GM19395 (cell line): Measurements from ENCODE around the gene TMEM234.
A peak's percentile ranks its signal among the peaks of the same experiment; 100 is the strongest.
"Not testable (repeated sequence)": the region's sequence is repeated elsewhere in the genome, so short reads cannot be mapped to it uniquely, and the experiment has no call there.

Source experiments
- ATAC-seq: cut with Tn5 transposase; IDR thresholded peaks from one replicate; pipeline ENCODE4 v1.9.1; 2021; ENCODE audit warnings: mild to moderate bottlenecking, moderate library complexity; ENCODE audit not compliant: unreplicated experiment

Gene TMEM234

DNA sequence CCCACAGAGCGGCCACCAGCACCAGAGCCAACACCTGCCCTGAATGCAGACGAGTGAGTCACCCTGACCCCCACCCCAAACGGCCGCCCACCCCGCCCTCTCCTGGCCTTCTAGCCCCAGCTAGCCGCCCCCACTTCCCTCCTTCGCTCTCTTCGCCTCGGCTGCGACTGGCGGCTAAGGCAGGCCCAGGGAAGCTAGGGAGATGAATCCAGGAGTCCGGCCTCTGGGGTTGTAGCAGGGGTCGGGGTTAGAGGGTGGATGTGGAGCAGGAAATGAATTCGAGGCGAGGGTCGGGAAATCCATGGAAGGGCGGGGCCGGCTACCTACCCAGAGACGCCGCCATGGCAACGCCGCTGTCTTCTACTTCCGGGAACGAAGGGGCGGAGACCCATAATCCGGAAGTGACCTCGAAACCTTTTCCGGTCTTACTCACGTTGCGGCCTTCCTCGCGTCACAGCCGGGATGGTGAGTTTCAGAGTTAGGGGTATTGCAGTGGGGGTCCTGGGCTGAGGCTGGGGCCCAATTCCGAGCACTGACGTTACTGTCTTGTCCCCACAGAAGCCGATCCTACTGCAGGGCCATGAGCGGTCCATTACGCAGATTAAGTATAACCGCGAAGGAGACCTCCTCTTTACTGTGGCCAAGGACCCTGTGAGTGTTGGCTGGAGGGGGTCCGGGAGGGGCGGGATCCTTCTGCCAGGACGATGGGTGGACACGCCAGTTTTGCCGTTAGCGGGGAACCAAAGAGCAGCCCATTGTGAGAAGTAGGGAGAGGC, at the start of gene TMEM234, which contains the start of gene EIF3I:
TMEM234 (minus strand) TSS at position 374 of the 776 bp plus-strand sequence; CDS start at position 343, 31 bp downstream.
EIF3I (plus strand) TSS at position 428 of the 776 bp plus-strand sequence; CDS start at position 463, 35 bp downstream.
- peak; percentile 96 for ATAC-seq

DNA sequence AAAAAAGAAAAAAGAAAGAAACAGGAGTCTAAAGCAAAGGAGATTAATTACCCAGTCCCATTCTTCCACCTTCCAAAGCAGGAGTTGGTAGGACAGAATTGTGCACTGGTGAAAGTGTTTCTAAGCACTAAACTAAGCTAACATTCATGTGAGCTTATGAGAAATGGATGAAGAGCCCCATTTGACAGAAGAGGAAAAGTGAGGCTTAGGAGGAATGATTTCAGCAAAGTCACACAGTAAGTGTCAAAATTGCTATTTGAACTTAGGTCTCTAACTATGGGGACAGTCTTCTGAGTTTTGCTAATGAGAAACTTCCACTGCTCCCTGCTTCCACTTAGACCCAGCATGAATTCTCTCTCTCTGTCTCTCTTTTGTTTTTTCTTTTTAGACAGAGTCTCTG, 47.6 kb upstream of the TMEM234 start:
- no peak for ATAC-seq

DNA sequence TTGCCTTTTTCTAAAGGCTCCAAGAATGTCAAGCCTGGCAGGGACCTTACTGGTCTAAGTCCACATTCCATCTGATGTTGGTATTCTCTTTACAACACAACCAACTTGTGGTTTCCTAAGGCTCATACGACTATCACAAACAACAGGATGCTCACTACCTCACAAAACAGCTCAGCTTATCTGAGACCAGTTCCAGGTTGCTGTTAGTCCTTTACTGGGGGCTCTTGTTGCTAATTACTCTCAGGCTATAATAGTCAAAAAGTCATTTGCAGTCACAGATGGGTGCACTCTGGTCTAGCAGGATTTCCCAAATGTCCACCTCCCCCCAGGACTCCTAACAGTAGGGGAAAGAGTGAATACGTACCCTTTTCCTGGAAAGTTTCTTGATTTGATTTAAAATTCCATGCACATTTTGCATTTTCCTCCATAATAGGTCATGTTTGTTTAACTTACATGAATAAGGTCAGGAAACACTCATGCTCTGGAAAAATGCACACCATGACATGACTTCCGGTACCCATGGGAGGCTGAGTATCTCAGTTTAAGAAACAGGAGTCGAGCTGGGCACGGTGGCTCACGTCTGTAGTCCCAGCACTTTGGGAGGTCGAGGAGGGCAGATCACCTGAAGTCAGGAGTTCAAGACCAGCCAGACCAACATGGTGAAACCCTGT, 44.9 kb upstream of the TMEM234 start:
- ATAC-seq: no peak

DNA sequence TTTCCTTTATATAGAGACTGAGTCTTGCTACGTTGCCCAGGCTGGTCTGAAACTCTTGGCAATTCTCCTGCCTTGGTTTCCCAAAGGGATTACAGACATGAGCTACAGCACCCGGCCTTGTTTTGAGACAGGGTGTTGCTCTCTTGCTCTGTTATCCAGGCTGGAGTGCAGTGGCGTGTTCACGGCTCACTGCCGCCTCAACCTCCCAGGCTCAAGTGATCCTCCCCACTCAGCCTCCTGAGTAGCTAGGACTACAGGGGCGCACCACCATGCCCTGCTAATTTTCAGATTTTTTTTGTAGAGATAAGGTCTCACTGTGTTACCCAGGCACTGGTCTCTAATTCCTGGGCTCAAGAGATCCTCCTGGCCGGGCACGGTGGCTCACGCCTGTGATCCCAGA, 43.7 kb upstream of the TMEM234 start:
- no peak for ATAC-seq

DNA sequence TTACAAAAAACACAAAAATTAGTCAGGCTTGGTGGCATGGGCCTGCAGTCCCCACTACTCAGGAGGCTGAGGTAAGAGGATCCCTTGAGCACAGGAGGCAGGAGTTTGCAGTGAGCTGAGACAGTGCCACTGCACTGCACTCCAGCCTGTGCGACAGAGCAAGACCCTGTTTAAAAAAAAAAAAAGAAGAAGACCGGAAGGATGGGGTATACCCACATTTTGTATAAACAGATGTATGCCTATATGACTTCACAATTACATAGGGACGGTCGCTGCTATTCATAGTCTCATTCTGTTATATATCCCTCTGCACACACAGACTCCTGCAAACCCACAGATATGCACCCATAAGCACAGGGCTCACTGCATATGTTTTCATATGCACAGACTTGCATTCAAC, 41.6 kb upstream of the TMEM234 start:
- peak; percentile 58 for ATAC-seq

DNA sequence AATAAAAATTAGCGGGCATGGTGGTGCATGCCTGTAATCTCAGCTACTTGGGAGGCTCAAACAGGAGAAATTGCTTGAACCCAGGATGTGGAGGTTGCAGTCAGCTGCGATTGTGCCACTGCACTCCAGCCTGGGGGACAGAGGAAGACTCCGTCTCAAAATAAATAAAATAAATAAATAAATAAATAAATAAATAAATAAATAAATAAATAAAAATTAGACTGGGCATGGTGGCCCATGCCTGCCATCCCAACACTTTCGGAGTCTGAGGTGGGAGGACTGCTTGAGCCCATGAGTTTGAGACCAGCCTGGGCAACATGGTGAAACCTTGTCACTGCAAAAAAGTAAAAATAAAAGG, 41.1 kb upstream of the TMEM234 start:
- ATAC-seq: not testable (repeated sequence)

- ATAC-seq: no peak
These were observed 35.0 kb upstream of the TMEM234 start for GRCh38 chr1:32257227-32257508.

DNA sequence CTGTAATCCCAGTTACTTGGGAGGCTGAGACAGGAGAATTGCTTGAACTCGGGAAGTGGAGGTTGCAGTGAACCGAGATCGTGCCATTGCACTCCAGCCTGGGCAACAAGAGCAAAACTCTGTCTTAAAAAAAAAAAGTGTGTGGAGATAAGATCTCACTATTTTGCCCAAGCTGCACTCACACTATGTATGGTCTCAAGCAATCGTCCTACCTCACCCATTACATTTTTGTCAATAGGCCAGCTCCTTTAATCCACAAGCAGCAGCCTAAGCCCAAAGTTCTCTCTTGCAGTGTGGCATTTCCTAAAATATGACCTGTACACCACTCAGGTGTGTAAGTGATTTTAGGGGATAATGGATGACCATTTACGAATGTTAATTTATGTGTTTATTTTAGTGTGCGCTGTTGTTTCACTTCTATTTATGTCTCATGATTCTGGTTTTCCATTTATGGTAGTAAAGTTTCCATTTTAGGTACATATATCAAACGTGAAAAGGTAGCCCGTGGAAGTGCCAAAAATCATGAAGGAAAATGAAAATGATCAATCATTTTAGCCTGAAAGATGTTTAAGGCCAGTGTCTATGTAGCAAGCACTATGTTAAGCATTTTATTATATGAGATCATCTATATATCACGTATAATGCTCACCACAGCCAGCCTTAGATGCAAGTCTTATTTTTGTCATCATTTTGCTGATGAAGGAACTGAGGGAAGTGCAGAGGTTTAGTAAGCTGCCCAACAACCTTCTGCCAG, 34.5 kb upstream of the TMEM234 start:
- no peak for ATAC-seq

DNA sequence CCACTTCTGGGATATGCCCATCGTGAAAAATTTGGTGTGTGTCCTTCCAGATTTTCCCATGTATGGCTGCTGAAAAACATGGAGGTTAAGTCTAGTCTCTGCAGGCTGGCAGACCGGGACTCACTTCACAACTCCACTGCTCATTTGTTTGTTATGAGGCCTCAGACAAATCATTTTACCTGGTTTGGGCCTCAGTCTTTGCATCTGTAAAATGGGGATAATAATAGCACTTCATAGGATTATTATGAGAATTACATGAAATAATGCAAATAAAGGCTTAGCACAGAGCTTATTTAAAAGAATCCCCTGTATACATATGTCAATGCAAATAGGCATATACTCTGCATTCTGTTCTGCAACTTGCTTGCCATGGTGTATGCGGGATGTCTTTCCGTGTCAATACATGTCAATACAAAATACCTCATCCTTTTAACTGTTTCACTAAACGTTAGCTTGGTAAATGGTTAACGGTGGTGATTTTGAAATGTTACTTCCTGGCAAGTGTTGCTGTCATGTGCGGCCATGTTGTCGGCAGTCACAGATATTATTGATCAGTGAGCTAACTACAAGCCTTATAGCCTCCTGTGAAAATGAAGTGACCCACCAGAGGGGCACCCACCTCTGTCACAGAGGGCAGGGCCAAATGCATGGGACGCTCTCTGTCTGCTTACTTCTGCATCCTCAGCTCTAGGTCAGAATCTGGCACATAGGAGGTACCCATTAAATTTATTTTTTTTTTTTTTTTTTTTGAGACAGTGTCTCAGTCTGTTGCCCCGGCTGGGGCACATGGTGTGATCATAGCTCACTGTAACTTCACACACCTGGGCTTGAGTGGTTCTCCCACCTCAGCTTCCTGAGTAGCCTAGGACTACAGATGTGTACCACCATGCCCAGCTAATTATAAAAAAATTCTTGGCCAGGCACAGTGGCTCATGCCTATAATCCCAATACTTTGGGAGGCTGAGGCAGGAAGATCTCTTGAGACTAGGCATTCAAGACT, 33.2 kb upstream of the TMEM234 start:
- ATAC-seq: no peak

DNA sequence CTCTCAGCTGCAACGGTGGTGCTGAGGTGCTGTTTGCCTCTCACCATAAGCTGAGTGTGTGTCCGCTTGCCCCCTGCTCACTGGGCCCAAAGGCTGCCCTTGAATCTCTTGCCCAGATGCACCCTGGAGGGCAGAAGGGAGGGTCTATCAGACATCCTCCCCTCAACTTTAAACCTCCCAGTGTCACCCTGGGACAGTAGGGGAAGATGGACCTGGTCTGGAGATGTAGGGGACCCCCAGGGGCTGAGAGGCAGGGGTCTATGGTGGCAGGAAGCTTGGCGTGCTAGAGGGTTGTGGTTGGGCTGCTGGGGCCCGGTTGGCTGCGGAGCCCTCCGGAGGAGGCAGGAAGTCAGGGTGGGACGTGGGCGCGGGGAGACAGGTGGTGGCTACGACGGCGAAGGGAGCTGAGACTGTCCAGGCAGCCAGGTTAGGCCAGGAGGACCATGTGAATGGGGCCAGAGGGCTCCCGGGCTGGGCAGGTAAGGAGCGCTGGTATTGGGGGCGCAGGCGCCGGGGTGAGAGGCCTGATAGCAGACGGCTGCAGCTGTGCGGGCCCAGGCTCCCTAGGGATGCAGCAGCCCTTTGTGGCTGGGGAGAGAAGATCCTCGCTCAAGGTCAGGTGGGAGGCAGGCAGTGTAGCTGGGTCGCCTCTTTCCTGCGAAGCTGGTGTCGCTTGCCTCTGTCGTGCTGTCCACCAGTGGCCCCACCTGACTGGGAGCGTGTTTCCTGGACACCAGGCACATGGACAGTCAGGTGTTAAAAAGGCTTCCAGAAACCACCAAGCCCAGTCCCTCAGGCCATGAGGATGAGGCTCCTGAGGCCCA, 29.0 kb upstream of the TMEM234 start, which contains the start of gene LCK:
LCK (plus strand) TSS at position 373 of the 824 bp plus-strand sequence. CDS start 23,065 bp downstream, outside the sequence.
- no peak for ATAC-seq

DNA sequence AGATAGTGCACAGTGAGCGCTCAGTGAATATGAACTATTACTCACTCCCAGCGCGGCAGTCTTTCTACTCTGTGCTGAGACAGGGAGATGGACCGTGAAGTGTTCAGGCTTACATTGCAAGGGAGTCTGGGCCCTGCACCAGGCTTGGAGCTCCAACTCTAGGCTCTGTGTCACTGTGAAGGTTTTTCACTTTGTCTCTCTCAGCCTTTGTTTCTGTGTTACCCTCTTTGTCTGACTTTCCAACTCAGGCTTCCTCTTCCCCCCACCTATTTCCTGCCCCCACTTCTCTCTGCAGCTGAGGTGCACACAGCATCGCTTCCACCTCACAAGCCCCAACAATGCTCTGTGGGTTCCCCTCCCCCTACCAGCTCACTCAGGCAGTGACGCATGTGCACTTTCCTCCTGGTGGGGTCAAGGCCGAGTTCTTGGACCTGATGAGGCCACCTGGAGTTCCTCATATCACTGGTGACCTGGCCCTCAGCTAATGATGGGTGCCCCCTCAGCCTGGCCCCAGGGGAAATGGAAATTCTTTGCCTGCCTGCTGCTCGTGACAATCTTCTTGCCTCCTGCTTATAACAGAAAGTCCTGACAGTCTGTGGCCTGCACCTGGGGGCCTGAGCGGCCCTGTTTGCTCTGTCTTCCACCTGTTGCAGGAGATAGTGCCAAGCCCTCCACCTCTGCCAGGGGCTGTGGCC, 27.8 kb upstream of the TMEM234 start:
- peak; percentile 67 for ATAC-seq

- ATAC-seq: peak; percentile 28
These were observed 26.1 kb upstream of the TMEM234 start for GRCh38 chr1:32247983-32248889.

DNA sequence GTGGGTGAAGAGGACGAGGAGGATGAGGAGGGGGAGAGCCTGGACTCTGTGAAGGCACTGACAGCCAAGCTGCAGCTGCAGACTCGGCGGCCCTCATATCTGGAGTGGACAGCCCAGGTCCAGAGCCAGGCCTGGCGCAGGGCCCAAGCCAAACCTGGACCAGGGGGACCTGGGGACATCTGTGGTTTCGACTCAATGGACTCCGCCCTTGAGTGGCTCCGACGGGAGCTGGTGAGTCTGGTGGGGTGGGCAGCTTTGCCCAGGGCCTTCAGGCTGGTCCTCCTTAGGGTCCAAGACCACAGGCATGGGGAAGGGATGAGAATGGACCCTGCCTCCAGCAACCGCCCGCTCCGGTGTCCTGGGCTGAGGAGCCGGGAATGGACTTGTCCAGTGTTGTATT, 25.3 kb upstream of the TMEM234 start:
- no peak for ATAC-seq

GRCh38 chr1:32246888-32247273, 24.7 kb upstream of the TMEM234 start, which contains the start of gene FAM167B:
FAM167B (plus strand) TSS chr1:32247222; CDS start chr1:32247422, 200 bp downstream.
- no peak for ATAC-seq

DNA sequence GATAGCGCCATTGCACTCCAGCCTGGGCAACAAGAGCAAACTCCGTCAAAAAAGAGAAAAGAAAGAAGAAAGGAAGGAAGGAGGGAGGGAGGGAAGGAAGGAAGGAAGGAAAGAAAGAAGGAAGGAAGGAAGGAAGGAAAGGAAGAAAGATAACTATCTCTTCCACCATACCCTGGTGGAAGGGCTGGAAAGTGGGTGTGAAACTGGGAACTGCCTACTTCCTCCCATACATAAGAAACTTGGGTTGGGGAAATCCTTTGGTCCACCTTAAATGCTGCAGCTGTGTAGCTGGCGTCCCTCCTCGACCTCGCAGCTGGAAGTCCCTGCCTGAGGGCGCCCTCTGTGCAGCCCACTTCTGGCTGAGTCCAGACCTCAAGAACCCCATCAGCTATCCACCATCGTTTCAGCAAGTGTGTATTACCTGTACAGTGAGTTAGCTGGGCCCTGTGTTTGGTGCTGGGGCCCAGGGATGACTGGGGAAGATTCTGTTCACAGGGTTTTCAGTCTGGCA, 20.2 kb upstream of the TMEM234 start:
- no peak for ATAC-seq

- no peak for ATAC-seq
These were observed 19.0 kb upstream of the TMEM234 start for GRCh38 chr1:32241001-32241763.
